ENCODE results near the gene GCNA.

The GCNA gene

GRCh38 chrX:71618787-71619186 lies 40.5 kb downstream of the GCNA start:
- Histone ChIP-seq H3K27ac (no peak overlapping the region), H3K36me3 (no peaks in the 10 kb centered on the region), H3K27me3 (ENCODE audit: insufficient read depth, low read depth, severe bottlenecking) (peaks cover 21% of the 10 kb centered on the region), H3K9me3 (ENCODE audit: severe bottlenecking) (no peaks in the 10 kb centered on the region), H3K4me3 (ENCODE audit: low read depth, low read length) (no peak overlapping the region)
- TF ChIP-seq CTCF (IDR thresholded peaks at IDR 0.05; ENCODE audit: low read depth, low read length), result no peak
- DNase-seq, result no peak

- no peak for TF ChIP-seq CTCF (IDR thresholded peaks at IDR 0.05; ENCODE audit: low read depth, low read length)
- peaks cover 21% of the 10 kb centered on the region for H3K27me3 ChIP-seq (ENCODE audit: insufficient read depth, low read depth, severe bottlenecking)
- H3K27ac ChIP-seq, result no peak overlapping the region
- H3K36me3 ChIP-seq, result no peaks in the 10 kb centered on the region
- DNase-seq, result no peak
- no peaks in the 10 kb centered on the region for H3K9me3 ChIP-seq (ENCODE audit: severe bottlenecking)
- no peak overlapping the region for H3K4me3 ChIP-seq (ENCODE audit: low read depth, low read length)
Observed at GRCh38 chrX:71619193-71619592, 41.0 kb downstream of the GCNA start.

- TF ChIP-seq CTCF (IDR thresholded peaks at IDR 0.05; ENCODE audit: low read depth, low read length), result no peak
- DNase-seq, result no peak
Observed at GRCh38 chrX:71619986-71620385, 41.7 kb downstream of the GCNA start.

GRCh38 chrX:71621603-71622002 lies 43.4 kb downstream of the GCNA start:
- no peak for TF ChIP-seq CTCF (IDR thresholded peaks at IDR 0.05; ENCODE audit: low read depth, low read length)
- no peak for DNase-seq
- H3K27me3 ChIP-seq (ENCODE audit: insufficient read depth, low read depth, severe bottlenecking), result peaks cover 16% of the 10 kb centered on the region
- H3K27ac ChIP-seq, result no peak overlapping the region
- no peaks in the 10 kb centered on the region for H3K9me3 ChIP-seq (ENCODE audit: severe bottlenecking)
- H3K4me3 ChIP-seq (ENCODE audit: low read depth, low read length), result no peak overlapping the region
- H3K36me3 ChIP-seq, result no peaks in the 10 kb centered on the region

More at GRCh38 chrX:71619986-71620385, 41.7 kb downstream of the GCNA start:
- peaks cover 18% of the 10 kb centered on the region for H3K27me3 ChIP-seq (ENCODE audit: insufficient read depth, low read depth, severe bottlenecking)
- H3K27ac ChIP-seq, result no peak overlapping the region
- H3K4me3 ChIP-seq (ENCODE audit: low read depth, low read length), result no peak overlapping the region
- H3K36me3 ChIP-seq, result no peaks in the 10 kb centered on the region
- no peaks in the 10 kb centered on the region for H3K9me3 ChIP-seq (ENCODE audit: severe bottlenecking)

- TF ChIP-seq CTCF (IDR thresholded peaks at IDR 0.05; ENCODE audit: low read depth, low read length), result no peak
- no peak overlapping the region for H3K4me3 ChIP-seq (ENCODE audit: low read depth, low read length)
- H3K27ac ChIP-seq, result no peak overlapping the region
- DNase-seq, result no peak
- peaks cover 16% of the 10 kb centered on the region for H3K27me3 ChIP-seq (ENCODE audit: insufficient read depth, low read depth, severe bottlenecking)
- no peaks in the 10 kb centered on the region for H3K36me3 ChIP-seq
- H3K9me3 ChIP-seq (ENCODE audit: severe bottlenecking), result no peaks in the 10 kb centered on the region
Observed at GRCh38 chrX:71622032-71622575, 43.9 kb downstream of the GCNA start.
